Measurements from ENCODE around the gene BEND3.

GRCh38 chr6:107132330-107132954 lies 17.1 kb upstream of the BEND3 start:
- TF ChIP-seq POLR2A (IDR thresholded peaks at IDR 0.05) (no peak), CTCF (IDR thresholded peaks at IDR 0.05) (peak in 3 of 6 experiments; percentile 25 to 45 (median 31))

Measured in Peyer's patch (tissue), 4 donors.